GM12878 (cell line): ENCODE data around the gene STK26. TPM values are rescaled to one million over a fixed set of nuclear protein-coding genes. Genes with fewer than 3 reads are reported as not detected.

ENCODE experiments used
- ATAC-seq: fragments of 200-7000 bp; cut with Tn5 transposase; 3 replicates; pipeline ENCODE4 v1.9.1; 2020; ENCODE audit warnings: mild to moderate bottlenecking, moderate library complexity
- BruUV-seq: library from RNA; stranded (reverse); fragments of 400-500 nt; replicated peaks from 2 replicates; lab custom pipeline; 2021; lab: Mats Ljungman, UMichigan
- CTCF ChIA-PET: fragments of 300-600 bp; sonication (Branson Sonifier 250); formaldehyde crosslinking; extraction: SDS; loops from one replicate; lab custom pipeline; 2021; ENCODE audit warnings: inconsistent platforms; lab: Yijun Ruan, JAX
- POLR2A ChIA-PET: fragments of 350-600 bp; formaldehyde crosslinking; extraction: SDS; loops from one replicate; lab custom pipeline; 2021; ENCODE audit warnings: inconsistent platforms; lab: Charles Lee
- RAD21 ChIA-PET: fragments of 300-600 bp; sonication (Branson Sonifier 250); formaldehyde crosslinking; loops from one replicate; lab custom pipeline; 2023; ENCODE audit warnings: antibody characterized with exemption; ENCODE audit not compliant: unreplicated experiment; lab: Charles Lee
- SMC1A ChIA-PET: fragments of 300-600 bp; sonication (Branson Sonifier 250); formaldehyde crosslinking; loops from one replicate; lab custom pipeline; 2023; ENCODE audit not compliant: unreplicated experiment, uncharacterized antibody; lab: Charles Lee
- DNase-seq: peaks from one replicate; pipeline ENCODE4 v3.0.0-alpha.2; 2011; ENCODE audit warnings: low read depth, low spot score
- FAIRE-seq: peaks from 3 replicates; lab custom pipeline; 2011; peaks lifted over from hg19 to GRCh38; lab: Jason Lieb, UNC
- H2AFZ ChIP-seq: 2 replicates; pipeline ENCODE4 v1.6.0; 2011; ENCODE audit warnings: low read depth, low read length, control low read depth; ENCODE audit not compliant: control insufficient read depth
- H3K27ac ChIP-seq: 2 replicates; pipeline ENCODE4 v1.5.1; 2011; ENCODE audit warnings: control low read depth; ENCODE audit not compliant: control insufficient read depth, insufficient read depth
- H3K27me3 ChIP-seq, 2 experiments: replicated peaks in 1 of 2; 2 replicates each; pipeline versions ENCODE4 v1.6.0 to v1.6.1; 2011; ENCODE audit warnings: low read length in 1 of 2; ENCODE audit not compliant: control insufficient read depth in 2 of 2, insufficient read depth in 2 of 2
- H3K36me3 ChIP-seq, 2 experiments: 2 replicates each; pipeline ENCODE4 v1.5.1; 2011; ENCODE audit warnings: low read length in 1 of 2; ENCODE audit not compliant: control insufficient read depth in 2 of 2, insufficient read depth in 2 of 2
- H3K4me1 ChIP-seq: 2 replicates; pipeline ENCODE4 v1.6.1; 2011; ENCODE audit warnings: mild to moderate bottlenecking, low read length, moderate library complexity, mixed read lengths; ENCODE audit not compliant: control insufficient read depth, insufficient read depth
- H3K4me2 ChIP-seq: 2 replicates; pipeline ENCODE4 v1.6.0; 2011; ENCODE audit warnings: control low read depth; ENCODE audit not compliant: control insufficient read depth, insufficient read depth
- H3K4me3 ChIP-seq: fragments of 200-600 bp; sonication (generic); 2 replicates; pipeline ENCODE4 v1.5.1; 2016
- H3K79me2 ChIP-seq: 2 replicates; pipeline ENCODE4 v1.6.0; 2011; ENCODE audit warnings: low read length; ENCODE audit not compliant: control insufficient read depth, insufficient read depth
- H3K9ac ChIP-seq: 2 replicates; pipeline ENCODE4 v1.8.0; 2011; ENCODE audit warnings: low read length, control low read depth, mixed read lengths; ENCODE audit not compliant: control insufficient read depth, insufficient read depth
- H3K9me3 ChIP-seq: replicated peaks from 3 replicates; pipeline ENCODE4 v1.5.1; 2011; ENCODE audit warnings: mild to moderate bottlenecking, low read length; ENCODE audit not compliant: control insufficient read depth, insufficient read depth
- H4K20me1 ChIP-seq: 2 replicates; pipeline ENCODE4 v1.6.0; 2011; ENCODE audit not compliant: control insufficient read depth, insufficient read depth
- CEBPZ ChIP-seq: fragments of 150-350 bp; IDR thresholded peaks from 2 replicates; pipeline ENCODE4 v1.6.1; 2016; ENCODE audit warnings: low read depth, low read length
- DPF2 ChIP-seq: fragments of 450-650 bp; IDR thresholded peaks from 2 replicates; pipeline ENCODE4 v1.6.1; 2017; ENCODE audit warnings: mild to moderate bottlenecking
- FOXM1 ChIP-seq: IDR thresholded peaks from 2 replicates; pipeline ENCODE4 v1.6.1; 2012; ENCODE audit warnings: low read depth, mild to moderate bottlenecking, inconsistent platforms, low read length, moderate library complexity
- HSF1 ChIP-seq: fragments of 150-350 bp; IDR thresholded peaks from 2 replicates; pipeline ENCODE4 v1.6.1; 2014; ENCODE audit warnings: mild to moderate bottlenecking, low read depth, low read length
- JUND ChIP-seq: IDR thresholded peaks from 2 replicates; pipeline ENCODE4 v1.6.1; 2012; ENCODE audit warnings: low read depth, mild to moderate bottlenecking, low read length, improper control_type of control experiment, moderate library complexity
- MAX ChIP-seq: IDR thresholded peaks from 2 replicates; pipeline ENCODE4 v1.6.1; 2012; ENCODE audit warnings: low read depth, low read length, improper control_type of control experiment
- MXI1 ChIP-seq: fragments of 150-350 bp; IDR thresholded peaks from 2 replicates; pipeline ENCODE4 v1.6.1; 2011; ENCODE audit warnings: low read depth, mild to moderate bottlenecking, inconsistent platforms, low read length, improper control_type of control experiment
- NR2C1 ChIP-seq: fragments of 450-650 bp; IDR thresholded peaks from 2 replicates; pipeline ENCODE4 v1.6.1; 2017; ENCODE audit warnings: antibody characterized with exemption, mild to moderate bottlenecking, moderate library complexity
- TAF1 ChIP-seq: IDR thresholded peaks from 2 replicates; pipeline ENCODE4 v1.6.1; 2011; ENCODE audit warnings: mild to moderate bottlenecking, low read depth, low read length, borderline replicate concordance
- ZSCAN29 ChIP-seq: fragments of 450-650 bp; IDR thresholded peaks from 2 replicates; pipeline ENCODE4 v1.6.1; 2017; ENCODE audit warnings: mild to moderate bottlenecking, moderate library complexity
- WGBS: methylation state at CpG from one replicate; pipeline ENCODE4 v1.1.6; 2016; ENCODE audit warnings: low lambda C conversion rate; ENCODE audit not compliant: insufficient replicate concordance, insufficient coverage; ENCODE audit errors: missing lambda C conversion rate; 5-methylcytosine and 5-hydroxymethylcytosine counted together
- in situ Hi-C: fragments of 300-500 bp; cut with MboI; formaldehyde crosslinking; loops from 9 replicates; pipeline ENCODE4 v1.14.3; 2018; ENCODE audit warnings: mixed read lengths
- intact Hi-C: fragments of 100-400 bp; cut with micrococcal nuclease; formaldehyde crosslinking; loops from one replicate; pipeline ENCODE4 v1.14.2; 2022; ENCODE audit not compliant: unreplicated experiment
- polyA plus RNA-seq, 11 experiments: library from polyadenylated mRNA; depleted of rRNA in 4 of 11; unstranded in 6 of 11; stranded (reverse) in 5 of 11; fragments of >200 nt; fragmentation: Nextera tagmentation in 4 of 11; fragmentation: Illumina TruSeq in 1 of 11; extraction: Ambion mirVana in 4 of 11; extraction: Trizol in 1 of 11; gene quantifications; 1 replicate in 1 of 11; 2 replicates in 10 of 11; pipeline versions ENCODE4 v1.2.1 to v1.2.3, GENCODE V29; 2011 to 2016; ENCODE audit warnings: inconsistent platforms in 2 of 11, missing spikeins in 2 of 11, low read depth in 1 of 11
- total RNA-seq, 4 experiments: library from RNA; depleted of rRNA in 3 of 4; stranded (reverse); fragments of >200 nt in 3 of 4; fragmentation: Illumina TruSeq in 1 of 4; extraction: Trizol in 1 of 4; gene quantifications; 2 replicates each; pipeline versions ENCODE4 v1.2.1 to v1.2.3, GENCODE V29; 2013 to 2021
- TF ChIP-seq, protein P1 (sequence below): fragments of 450-650 bp; IDR thresholded peaks from 2 replicates; pipeline ENCODE4 v1.6.1; 2018; ENCODE audit warnings: borderline replicate concordance, mild to moderate bottlenecking; ENCODE audit not compliant: partially characterized antibody

STK26 gene
- total and polyA plus RNA-seq, 10 of the 15 experiments (the other 5 are each of a cell fraction or from before 2014, with no cell fraction given): 30.4 to 78.6 (median 58.8) TPM

DNA sequence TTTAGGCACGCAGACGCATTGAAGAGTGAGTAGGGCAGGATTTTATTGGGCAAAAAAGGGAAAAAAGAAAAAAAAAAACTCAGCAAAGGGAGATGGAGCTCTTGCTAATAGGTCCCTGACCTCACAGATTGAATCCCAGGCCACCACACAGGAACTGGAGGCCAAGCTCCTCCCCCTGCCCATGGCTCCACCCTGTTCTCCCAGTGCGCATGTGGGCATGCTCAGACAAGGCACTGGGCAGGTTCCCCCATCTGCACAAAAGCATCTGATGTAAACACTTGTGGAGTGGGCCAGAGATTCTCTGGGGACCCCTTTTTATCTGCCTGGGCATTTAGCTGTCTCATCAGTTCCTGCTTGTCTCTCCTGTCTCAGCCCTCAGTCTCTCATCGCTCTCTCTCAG, 95.3 kb downstream of the STK26 start (continued):
- TF ChIP-seq HSF1 (no peak), TAF1 (no peak), DPF2 (no peak), FOXM1 (no peak)

DNA sequence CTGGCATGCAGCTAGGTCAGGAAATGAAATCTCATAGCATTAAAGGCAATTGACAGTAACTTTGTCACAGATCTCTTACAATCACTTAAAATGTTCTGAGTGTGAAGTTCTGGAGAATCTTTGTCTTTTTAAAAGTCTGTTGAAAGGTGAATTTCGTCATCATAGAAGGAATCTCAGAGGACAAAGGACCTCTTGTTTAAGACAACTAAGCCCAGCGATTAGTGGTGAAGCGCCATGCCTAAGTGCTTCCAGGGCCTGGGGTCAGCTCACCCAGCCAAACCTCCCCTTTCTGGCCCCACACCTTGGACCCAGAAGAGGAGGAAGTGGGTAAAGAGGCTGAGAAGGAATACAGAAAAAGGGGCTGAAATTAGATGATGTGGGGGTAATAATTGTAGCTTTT, 96.2 kb downstream of the STK26 start:
- no peaks in the 10 kb centered on the region for H3K9me3 ChIP-seq
- ChIA-PET CTCF (interaction anchor here (0.6 to 0.9 kb wide), 2 partner anchors 29 to 265 kb away, joined by 3 read pairs; no protein-coding TSS in a partner anchor), POLR2A (no interaction called here), SMC1A (no interaction called here), RAD21 (no interaction called here)
- WGBS: 23% methylated on average over 3 of the region's 3 CpGs
- intact Hi-C loops: loop anchor here (5.0 kb wide), 1 partner anchor 52 kb away; no protein-coding TSS in a partner anchor
- DNase-seq (no peak), FAIRE-seq (no peak), ATAC-seq (no peak)
- H4K20me1 ChIP-seq: no peaks in the 10 kb centered on the region
- no peak overlapping the region for H3K4me3 ChIP-seq
- no peaks in the 10 kb centered on the region for H3K4me1 ChIP-seq
- no peak overlapping the region for H3K9ac ChIP-seq
- H3K27ac ChIP-seq: no peak overlapping the region
- in situ Hi-C loops: no loop called here
- H3K36me3 ChIP-seq: no peaks in the 10 kb centered on the region
- no peak overlapping the region for H2AFZ ChIP-seq
- H3K4me2 ChIP-seq: no peak overlapping the region
- no peaks in the 10 kb centered on the region for H3K27me3 ChIP-seq
- no TSS peak for BruUV-seq
- no peaks in the 10 kb centered on the region for H3K79me2 ChIP-seq
- no peak for TF ChIP-seq JUND
- TF ChIP-seq MXI1: no peak
- no peak for TF ChIP-seq CEBPZ
- no peak for TF ChIP-seq NR2C1
- TF ChIP-seq, protein P1, sequence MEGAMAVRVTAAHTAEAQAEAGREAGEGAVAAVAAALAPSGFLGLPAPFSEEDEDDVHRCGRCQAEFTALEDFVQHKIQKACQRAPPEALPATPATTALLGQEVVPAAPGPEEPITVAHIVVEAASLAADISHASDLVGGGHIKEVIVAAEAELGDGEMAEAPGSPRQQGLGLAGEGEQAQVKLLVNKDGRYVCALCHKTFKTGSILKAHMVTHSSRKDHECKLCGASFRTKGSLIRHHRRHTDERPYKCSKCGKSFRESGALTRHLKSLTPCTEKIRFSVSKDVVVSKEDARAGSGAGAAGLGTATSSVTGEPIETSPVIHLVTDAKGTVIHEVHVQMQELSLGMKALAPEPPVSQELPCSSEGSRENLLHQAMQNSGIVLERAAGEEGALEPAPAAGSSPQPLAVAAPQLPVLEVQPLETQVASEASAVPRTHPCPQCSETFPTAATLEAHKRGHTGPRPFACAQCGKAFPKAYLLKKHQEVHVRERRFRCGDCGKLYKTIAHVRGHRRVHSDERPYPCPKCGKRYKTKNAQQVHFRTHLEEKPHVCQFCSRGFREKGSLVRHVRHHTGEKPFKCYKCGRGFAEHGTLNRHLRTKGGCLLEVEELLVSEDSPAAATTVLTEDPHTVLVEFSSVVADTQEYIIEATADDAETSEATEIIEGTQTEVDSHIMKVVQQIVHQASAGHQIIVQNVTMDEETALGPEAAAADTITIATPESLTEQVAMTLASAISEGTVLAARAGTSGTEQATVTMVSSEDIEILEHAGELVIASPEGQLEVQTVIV: no peak
- TF ChIP-seq MAX: no peak
- TF ChIP-seq ZSCAN29: no peak
